Measurements from ENCODE around the gene ADGRA1.

DNA sequence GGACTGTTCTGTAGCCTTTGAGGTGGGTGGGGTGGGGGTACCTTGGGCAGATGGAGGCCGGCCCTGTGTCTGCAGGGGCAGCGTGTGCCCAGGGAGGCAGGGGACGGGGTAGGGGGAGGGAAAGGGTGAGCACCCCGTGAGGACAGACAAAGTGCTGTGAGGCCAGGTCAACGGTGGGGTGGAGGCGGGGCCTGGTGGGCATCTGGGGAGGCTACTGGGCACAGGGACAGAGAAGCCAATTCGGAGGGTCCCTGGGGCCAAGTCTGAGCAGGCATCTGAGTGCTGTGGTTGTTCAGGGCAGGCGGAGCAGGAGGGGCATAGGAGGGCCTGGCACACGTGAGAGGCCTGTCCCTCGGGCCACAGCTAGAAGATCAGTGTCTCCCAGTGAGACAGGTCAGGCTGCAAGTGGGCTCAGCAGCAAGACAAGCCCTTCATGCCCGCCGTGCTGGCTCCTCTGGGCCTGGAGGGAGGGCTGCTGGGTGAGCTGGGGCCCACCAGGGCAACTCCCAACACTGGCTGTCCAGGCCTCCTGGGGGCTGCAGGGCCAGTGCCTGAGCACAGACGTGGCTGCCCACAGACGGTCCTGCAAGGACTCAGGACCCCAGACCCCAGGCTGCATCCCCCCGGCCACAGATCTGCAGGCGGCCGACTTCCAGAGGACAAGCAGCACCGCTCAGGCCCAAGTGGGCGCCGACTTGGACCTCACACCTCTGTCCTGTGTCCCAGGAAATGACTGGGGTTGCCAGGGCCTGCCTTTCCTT lies 45.9 kb downstream of the ADGRA1 start:
- TF ChIP-seq, protein P1, sequence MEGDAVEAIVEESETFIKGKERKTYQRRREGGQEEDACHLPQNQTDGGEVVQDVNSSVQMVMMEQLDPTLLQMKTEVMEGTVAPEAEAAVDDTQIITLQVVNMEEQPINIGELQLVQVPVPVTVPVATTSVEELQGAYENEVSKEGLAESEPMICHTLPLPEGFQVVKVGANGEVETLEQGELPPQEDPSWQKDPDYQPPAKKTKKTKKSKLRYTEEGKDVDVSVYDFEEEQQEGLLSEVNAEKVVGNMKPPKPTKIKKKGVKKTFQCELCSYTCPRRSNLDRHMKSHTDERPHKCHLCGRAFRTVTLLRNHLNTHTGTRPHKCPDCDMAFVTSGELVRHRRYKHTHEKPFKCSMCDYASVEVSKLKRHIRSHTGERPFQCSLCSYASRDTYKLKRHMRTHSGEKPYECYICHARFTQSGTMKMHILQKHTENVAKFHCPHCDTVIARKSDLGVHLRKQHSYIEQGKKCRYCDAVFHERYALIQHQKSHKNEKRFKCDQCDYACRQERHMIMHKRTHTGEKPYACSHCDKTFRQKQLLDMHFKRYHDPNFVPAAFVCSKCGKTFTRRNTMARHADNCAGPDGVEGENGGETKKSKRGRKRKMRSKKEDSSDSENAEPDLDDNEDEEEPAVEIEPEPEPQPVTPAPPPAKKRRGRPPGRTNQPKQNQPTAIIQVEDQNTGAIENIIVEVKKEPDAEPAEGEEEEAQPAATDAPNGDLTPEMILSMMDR (IDR thresholded peaks at IDR 0.05): no peak
- TF ChIP-seq POLR2A (IDR thresholded peaks at IDR 0.05): no peak
